ENCODE measurements around the gene DPP3.

DPP3 gene

DNA sequence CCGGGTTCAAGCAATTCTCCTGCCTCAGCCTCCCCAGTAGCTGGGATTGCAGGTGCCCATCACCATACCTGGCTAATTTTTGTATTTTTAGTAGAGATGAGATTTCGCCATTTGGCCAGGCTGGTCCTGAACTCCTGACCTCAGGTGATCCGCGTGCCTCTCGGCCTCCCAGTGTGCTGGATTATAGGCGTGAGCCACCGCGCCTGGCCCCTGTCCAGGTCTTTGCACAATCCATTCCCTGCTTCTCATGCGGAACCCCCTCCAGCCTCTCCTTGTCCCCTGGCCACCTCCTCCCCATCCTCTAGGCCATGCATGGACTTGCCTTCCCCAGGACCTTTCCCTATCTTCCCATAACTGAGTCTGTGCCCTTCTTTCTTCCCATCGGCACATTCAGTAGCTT lies 8.7 kb downstream of the DPP3 start:
- DNase-seq, result no peak

- DNase-seq, result no peak
Observed at GRCh38 chr11:66489636-66490035, 9.4 kb downstream of the DPP3 start.

- no peak for DNase-seq
Observed at GRCh38 chr11:66491315-66491935, 11.2 kb downstream of the DPP3 start.

GRCh38 chr11:66492161-66492865 lies 12.1 kb downstream of the DPP3 start:
- DNase-seq, result no peak

DNA sequence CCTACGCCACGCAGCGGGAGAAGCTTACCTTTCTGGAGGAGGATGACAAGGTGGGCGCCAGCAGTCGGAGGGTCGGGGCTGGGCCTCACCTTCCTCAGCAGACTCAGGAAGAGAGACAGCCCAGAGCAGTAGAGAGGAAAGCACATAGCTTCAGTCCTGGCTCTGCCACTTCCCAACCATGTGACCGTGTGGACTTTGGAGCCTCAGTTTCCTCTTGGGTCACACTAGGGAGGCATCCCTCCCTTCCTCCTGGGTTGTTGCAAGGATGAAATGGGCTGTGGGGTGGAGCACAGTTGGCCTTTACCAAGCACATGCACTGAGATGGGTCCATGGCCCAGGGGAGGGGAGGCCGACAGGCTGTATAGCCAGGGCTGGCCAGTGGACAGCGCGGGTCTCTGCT lies 12.9 kb downstream of the DPP3 start:
- no peak for DNase-seq

GRCh38 chr11:66494458-66494857 lies 14.2 kb downstream of the DPP3 start:
- no peak for DNase-seq

- DNase-seq, result no peak
Observed at GRCh38 chr11:66494935-66495334, 14.7 kb downstream of the DPP3 start.

DNA sequence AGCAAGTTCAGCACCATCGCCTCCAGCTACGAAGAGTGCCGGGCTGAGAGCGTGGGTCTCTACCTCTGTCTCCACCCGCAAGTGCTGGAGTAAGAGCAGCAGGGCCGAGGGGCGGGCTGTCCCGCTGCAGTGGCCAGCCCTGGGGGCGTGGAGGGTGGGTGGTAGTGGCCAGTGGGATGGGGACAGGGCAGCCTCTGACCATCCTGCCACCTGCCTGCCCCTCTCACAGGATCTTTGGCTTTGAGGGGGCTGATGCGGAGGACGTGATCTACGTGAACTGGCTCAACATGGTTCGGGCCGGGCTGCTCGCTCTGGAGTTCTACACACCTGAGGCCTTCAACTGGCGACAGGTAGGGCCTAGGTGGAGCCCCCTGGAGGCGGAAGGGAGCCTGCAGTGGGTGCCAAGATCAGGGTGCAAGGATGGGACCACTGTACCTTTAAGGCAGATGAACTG lies 15.2 kb downstream of the DPP3 start:
- DNase-seq, result no peak

DNA sequence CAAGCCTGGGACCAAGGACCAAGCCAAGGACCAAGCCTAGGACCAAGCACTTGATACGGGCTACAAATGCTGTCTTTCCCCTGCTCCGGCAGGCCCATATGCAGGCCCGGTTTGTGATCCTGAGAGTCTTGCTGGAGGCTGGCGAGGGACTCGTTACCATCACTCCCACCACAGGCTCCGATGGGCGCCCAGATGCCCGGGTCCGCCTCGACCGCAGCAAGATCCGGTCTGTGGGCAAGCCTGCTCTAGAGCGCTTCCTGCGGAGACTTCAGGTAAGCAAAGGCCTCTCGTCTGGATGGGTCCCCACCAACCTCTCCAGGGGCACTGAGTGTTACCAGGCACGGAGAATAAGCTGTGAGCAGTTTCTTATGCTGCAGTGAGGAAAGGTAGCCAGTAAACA lies 17.0 kb downstream of the DPP3 start:
- DNase-seq, result no peak

DNA sequence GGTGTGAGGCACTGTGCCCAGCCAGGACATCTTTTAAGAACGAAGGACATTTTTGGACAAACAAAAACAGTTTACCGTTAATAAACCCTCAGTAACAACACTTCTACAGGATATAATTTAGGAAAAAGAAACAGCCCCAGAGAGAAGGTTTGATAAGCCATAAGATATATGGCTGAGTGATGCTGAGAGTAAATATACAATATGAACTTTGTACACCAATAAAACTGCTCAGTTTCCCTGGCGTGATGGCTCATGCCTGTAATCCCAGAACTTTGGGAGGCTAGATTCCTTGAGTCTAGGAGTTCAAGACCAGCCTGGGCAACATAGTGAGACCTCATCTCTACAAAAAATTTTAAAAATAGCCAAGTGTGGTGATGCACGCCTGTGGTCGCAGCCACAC lies 18.3 kb downstream of the DPP3 start:
- no peak for DNase-seq

- no peak for DNase-seq
Observed at GRCh38 chr11:66505276-66505816, 25.1 kb downstream of the DPP3 start.

DNA sequence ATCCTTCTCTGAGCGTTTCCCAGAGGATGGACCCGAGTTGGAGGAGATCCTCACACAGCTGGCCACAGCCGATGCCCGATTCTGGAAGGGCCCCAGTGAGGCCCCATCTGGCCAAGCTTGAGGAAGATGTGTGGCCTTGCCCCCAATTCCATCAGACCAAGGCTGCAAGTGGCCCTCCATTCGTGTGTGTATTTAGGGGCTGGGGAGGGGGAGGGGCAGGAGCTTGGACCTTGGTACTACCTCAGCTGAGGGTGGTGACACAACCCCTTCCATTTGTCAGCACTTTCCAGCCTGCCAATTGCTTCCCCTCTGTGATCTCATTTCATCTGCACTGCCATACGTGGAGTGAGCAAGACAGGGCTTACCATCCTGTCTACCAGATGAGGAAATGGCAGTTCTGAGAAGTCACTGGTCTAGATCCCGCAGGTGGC lies 28.9 kb downstream of the DPP3 start:
- no peak for DNase-seq

DNA sequence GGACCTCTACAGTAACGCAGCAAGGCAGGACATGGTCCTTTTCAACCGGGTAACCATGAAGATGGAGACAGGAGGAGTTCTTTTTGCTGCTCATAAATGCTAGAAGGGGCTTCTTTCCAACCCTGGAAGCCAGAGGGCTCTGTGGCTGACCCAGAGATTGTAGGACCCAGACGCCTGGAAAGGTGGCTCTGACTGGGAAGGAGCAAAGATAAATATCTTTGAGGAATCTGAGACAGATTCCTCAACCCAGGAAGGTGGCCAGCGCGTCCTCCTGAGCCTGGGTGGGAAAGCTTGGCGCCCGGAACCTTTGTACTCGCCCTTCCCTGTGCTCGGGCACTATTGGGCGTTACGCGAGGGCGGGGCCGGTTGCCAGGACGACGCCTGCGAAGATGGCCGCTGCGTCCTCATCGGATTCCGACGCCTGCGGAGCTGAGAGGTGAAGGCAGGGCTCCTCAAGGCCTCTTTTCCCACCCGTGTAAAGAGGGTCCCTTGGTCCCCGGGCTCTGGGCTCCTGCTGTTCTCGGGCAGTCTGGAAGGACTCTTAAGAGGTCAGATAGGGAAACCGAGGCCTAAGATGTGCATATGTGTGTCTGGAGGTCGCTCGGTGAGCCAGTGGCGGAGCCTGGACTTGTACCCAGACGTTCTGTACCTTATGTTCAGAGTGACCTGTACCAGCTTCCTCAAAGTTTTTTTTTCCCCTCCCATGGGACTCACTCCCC lies 30.2 kb downstream of the DPP3 start, which contains the start of gene BBS1:
TSS of gene BBS1 (plus strand) at position 365 of the 719 bp plus-strand sequence. CDS start at position 390, 25 bp downstream.
- DNase-seq, result no peak

DNA sequence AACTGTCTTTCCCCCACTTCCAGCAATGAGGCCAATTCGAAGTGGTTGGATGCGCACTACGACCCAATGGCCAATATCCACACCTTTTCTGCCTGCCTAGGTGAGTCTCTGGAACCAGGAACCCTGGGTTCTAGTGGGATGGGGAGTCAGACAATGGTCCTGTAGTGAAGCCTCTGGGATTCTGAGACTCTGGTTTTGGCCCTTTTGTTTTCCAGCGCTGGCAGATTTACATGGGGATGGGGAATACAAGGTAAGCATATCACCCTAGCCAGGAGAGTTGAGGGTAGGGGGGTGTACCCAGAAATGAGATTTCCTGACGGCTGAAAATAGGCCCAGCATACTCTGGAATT lies 30.7 kb downstream of the DPP3 start:
- no peak for DNase-seq

DNA sequence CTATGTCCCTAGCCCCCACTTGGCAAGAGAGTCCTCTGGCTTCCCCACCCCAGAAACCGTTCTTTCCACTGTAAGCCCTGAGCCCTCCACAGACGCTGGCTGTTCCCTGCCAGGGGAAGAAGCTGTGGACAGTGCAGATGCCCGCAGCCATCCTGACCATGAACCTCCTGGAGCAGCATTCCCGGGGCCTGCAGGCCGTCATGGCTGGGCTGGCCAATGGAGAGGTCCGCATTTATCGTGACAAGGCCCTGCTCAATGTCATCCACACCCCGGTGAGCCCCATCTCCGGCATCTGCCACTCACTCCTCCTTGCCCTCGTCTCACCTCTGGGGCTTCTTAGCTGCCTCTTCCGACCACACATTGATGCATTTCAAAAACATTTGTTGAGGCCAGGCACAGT lies 43.4 kb downstream of the DPP3 start:
- no peak for DNase-seq

- no peak for DNase-seq
Observed at GRCh38 chr11:66524304-66525040, 44.2 kb downstream of the DPP3 start.

- DNase-seq, result no peak
Observed at GRCh38 chr11:66529069-66529468, 48.8 kb downstream of the DPP3 start.

DNA sequence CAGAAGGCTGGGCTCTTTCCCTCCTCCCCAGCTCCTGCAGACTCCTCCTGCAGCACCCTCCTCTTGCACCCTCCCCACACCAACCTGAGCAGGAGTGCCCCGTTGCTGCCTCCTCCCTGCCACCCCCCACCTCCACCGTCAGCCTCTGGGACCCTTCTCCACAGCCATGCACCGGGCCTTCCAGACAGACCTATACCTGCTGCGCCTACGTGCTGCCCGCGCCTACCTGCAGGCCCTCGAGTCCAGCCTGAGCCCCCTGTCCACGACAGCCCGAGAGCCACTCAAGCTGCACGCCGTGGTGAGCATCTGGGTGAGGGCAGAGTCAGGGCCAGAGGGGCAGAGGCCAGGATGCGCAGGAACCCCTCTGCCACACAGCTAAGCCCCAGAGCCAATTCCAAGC lies 49.4 kb downstream of the DPP3 start:
- DNase-seq, result no peak

DNA sequence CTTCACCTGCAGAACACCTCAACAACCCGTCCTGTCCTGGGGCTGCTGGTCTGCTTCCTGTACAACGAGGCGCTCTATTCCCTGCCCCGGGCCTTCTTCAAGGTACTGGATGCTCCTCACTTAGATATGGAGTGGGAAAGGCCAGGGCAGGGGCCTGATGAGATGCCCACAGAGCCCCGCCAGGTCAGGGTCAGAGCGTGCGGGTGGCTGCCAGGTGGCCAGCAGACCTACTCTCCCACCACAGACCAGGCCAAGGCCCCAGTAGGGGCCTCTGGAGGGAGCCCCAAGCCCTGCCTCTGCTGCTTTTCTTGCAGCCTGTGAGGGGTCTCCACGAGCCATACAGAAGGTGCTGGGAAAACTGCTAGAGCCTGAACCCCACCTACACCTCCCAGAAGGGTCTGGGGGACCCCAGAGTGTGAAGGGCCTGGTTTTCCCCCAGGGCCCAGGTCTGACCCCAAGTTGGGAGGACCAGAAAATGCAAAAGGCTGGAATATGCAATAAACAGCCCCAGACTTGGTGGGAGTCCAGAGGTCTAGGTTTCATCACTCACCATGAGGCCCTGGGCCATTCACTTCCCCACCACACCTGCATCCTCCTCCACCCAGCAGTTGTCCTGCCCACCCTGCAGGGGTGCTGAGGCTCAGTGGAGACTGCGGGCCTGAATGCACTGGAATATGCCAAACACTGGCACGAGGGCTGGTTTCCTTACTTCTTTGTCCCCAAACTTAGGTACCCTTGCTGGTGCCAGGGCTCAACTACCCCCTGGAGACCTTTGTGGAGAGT lies 50.9 kb downstream of the DPP3 start:
- DNase-seq, result no peak

- no peak for DNase-seq
Observed at GRCh38 chr11:66531841-66532240, 51.6 kb downstream of the DPP3 start.

DNA sequence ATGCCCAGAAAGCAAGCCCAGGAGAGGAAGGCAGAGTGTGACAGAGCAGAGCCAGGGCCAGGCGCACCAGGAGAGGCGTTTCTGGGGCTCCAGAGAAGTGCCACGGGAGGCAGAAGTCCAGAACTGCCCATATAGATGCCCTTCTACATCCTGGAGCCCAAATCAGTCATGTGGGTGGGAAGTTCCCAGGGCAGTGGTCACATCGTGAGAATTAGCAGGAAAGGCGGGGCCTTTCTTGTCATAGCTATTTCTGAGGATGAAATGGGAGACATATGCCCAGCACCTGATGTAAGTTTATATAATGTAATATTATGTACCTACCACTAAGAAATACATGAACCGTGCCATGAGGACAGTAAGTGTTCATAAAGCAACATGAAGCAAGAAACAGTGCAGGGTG lies 52.5 kb downstream of the DPP3 start:
- DNase-seq, result no peak

GRCh38 chr11:66539170-66539869 lies 59.1 kb downstream of the DPP3 start:
- no peak for DNase-seq
